HG03196 (cell line): ENCODE data around the gene RNF133.

Experiments
- ATAC-seq: cut with Tn5 transposase; IDR thresholded peaks from one replicate; pipeline ENCODE4 v1.9.1; 2021; ENCODE audit not compliant: unreplicated experiment

Gene RNF133

GRCh38 chr7:122699017-122699416 lies at the start of gene RNF133:
Gene RNF133, minus strand, starts transcription at chr7:122699117. Its CDS starts 199 bp downstream, at chr7:122698918.
- no peak for ATAC-seq

- ATAC-seq, result no peak
Measured at GRCh38 chr7:122748195-122748594, 49.3 kb upstream of the RNF133 start.

- ATAC-seq, result no peak
Measured at GRCh38 chr7:122746948-122747347, 48.0 kb upstream of the RNF133 start.

- ATAC-seq, result no peak
Measured at GRCh38 chr7:122743211-122743610, 44.3 kb upstream of the RNF133 start.

GRCh38 chr7:122738947-122739346 lies 40.0 kb upstream of the RNF133 start:
- no peak for ATAC-seq

GRCh38 chr7:122736183-122736582 lies 37.3 kb upstream of the RNF133 start:
- ATAC-seq, result no peak

- ATAC-seq, result no peak
Measured at GRCh38 chr7:122727759-122728158, 28.8 kb upstream of the RNF133 start.

- no peak for ATAC-seq
Measured at GRCh38 chr7:122727354-122727753, 28.4 kb upstream of the RNF133 start.

GRCh38 chr7:122726881-122727280 lies 28.0 kb upstream of the RNF133 start:
- no peak for ATAC-seq

GRCh38 chr7:122724366-122724765 lies 25.4 kb upstream of the RNF133 start:
- no peak for ATAC-seq

GRCh38 chr7:122719010-122719578 lies 20.2 kb upstream of the RNF133 start:
- ATAC-seq, result no peak

GRCh38 chr7:122717356-122718089 lies 18.6 kb upstream of the RNF133 start:
- ATAC-seq, result no peak

GRCh38 chr7:122715183-122715582 lies 16.3 kb upstream of the RNF133 start:
- no peak for ATAC-seq

GRCh38 chr7:122710916-122711315 lies 12.0 kb upstream of the RNF133 start:
- ATAC-seq, result no peak

- no peak for ATAC-seq
Measured at GRCh38 chr7:122709930-122710646, 11.2 kb upstream of the RNF133 start.

- no peak for ATAC-seq
Measured at GRCh38 chr7:122706836-122707235, 7.9 kb upstream of the RNF133 start.

GRCh38 chr7:122702872-122703510 lies 4.1 kb upstream of the RNF133 start, which contains the start of gene RNF148:
Gene RNF148, minus strand, starts transcription at chr7:122702922. Its CDS starts 172 bp downstream, at chr7:122702750.
- no peak for ATAC-seq

- no peak for ATAC-seq
Measured at GRCh38 chr7:122695816-122696215, 3.1 kb downstream of the RNF133 start.

- no peak for ATAC-seq
Measured at GRCh38 chr7:122694697-122695096, 4.2 kb downstream of the RNF133 start.

- ATAC-seq, result no peak
Measured at GRCh38 chr7:122692769-122693309, 6.1 kb downstream of the RNF133 start.

- ATAC-seq, result no peak
Measured at GRCh38 chr7:122691569-122692235, 7.2 kb downstream of the RNF133 start.
